Measurements from ENCODE around the gene AMN. TPM values are rescaled to one million over a fixed set of nuclear protein-coding genes. Genes with fewer than 3 reads are reported as not detected.

Gene AMN
- total and polyA plus RNA-seq, 2 experiments from 2014 or later = 0.69 to 1.2 TPM

- Histone ChIP-seq H3K9me2 (ENCODE audit: insufficient read depth) (no peaks in the 10 kb centered on the region), H3K4me2 (no peak overlapping the region), H3K4me1 (ENCODE audit: insufficient read depth) (no peaks in the 10 kb centered on the region), H3F3A (replicated peaks; ENCODE audit: low read depth) (0 out of 2 replicates have a peak, but pooled peaks cover 7% of the 10 kb centered on the region), H3K27me3 (ENCODE audit: insufficient read depth) (no peaks in the 10 kb centered on the region), H3K4me3 (no peak overlapping the region), H3K79me2 (replicated peaks; ENCODE audit: insufficient read depth) (no peaks in the 10 kb centered on the region), H2AFZ (no peak overlapping the region), H3K27ac (ENCODE audit: low read depth) (peak overlapping the region; percentile 39; the same call in 1 of the 2 replicates), H4K20me1 (replicated peaks; ENCODE audit: insufficient read depth) (no peaks in the 10 kb centered on the region; the same call in 1 of the 2 replicates), H3K36me3 (ENCODE audit: insufficient read depth) (no peaks in the 10 kb centered on the region)
- no peak for DNase-seq (ENCODE audit: low spot score)
- Mint-ChIP-seq H3K27ac (0 out of 2 replicates have a peak overlapping the region, but pooled peaks have one; percentile 47), H3K27me3 (ENCODE audit: insufficient read depth, low read depth, poor library complexity) (peaks cover 2% of the 10 kb centered on the region), H3K4me1 (no peaks in the 10 kb centered on the region), H3K9me3 (no peaks in the 10 kb centered on the region; the same call in 1 of the 3 replicates), H3K4me3 (no peak overlapping the region), H3K36me3 (ENCODE audit: low read depth) (no peaks in the 10 kb centered on the region)
- no peak; the same call in 2 of the 3 replicates for ATAC-seq
- TF ChIP-seq ZNF114 (CRISPR knock-in tag; IDR thresholded peaks at IDR 0.05) (no peak), EZH2 (IDR thresholded peaks at IDR 0.05; ENCODE audit: low read depth, unreplicated experiment) (no peak), STAT1 (IDR thresholded peaks at IDR 0.05; ENCODE audit: unreplicated experiment) (no peak)
Measured at GRCh38 chr14:102913341-102914211, 8.9 kb upstream of the AMN start.

- Histone ChIP-seq H3K79me2 (replicated peaks; ENCODE audit: insufficient read depth) (no peaks in the 10 kb centered on the region), H3K27me3 (ENCODE audit: insufficient read depth) (no peaks in the 10 kb centered on the region), H3K4me2 (no peak overlapping the region), H3K4me3 (no peak overlapping the region), H3K27ac (ENCODE audit: low read depth) (no peak overlapping the region), H3K4me1 (ENCODE audit: insufficient read depth) (no peaks in the 10 kb centered on the region), H3F3A (replicated peaks; ENCODE audit: low read depth) (0 out of 2 replicates have a peak, but pooled peaks cover 7% of the 10 kb centered on the region), H4K20me1 (replicated peaks; ENCODE audit: insufficient read depth) (no peaks in the 10 kb centered on the region; the same call in 1 of the 2 replicates), H2AFZ (no peak overlapping the region), H3K9me2 (ENCODE audit: insufficient read depth) (no peaks in the 10 kb centered on the region), H3K36me3 (ENCODE audit: insufficient read depth) (no peaks in the 10 kb centered on the region)
- H3K27ac Mint-ChIP-seq = no peak overlapping the region
- peaks cover 2% of the 10 kb centered on the region for H3K27me3 Mint-ChIP-seq (ENCODE audit: insufficient read depth, low read depth, poor library complexity)
- no peaks in the 10 kb centered on the region for H3K4me1 Mint-ChIP-seq
- H3K4me3 Mint-ChIP-seq = no peak overlapping the region
- no peaks in the 10 kb centered on the region; the same call in 2 of the 3 replicates for H3K9me3 Mint-ChIP-seq
- H3K36me3 Mint-ChIP-seq (ENCODE audit: low read depth) = no peaks in the 10 kb centered on the region
- DNase-seq (ENCODE audit: low spot score) (no peak), ATAC-seq (no peak)
- no peak for TF ChIP-seq NANOG (IDR thresholded peaks at IDR 0.05; ENCODE audit: borderline replicate concordance)
- no peak for TF ChIP-seq ETS1 (IDR thresholded peaks at IDR 0.05)
- TF ChIP-seq EZH2phosphoT487 (IDR thresholded peaks at IDR 0.05; ENCODE audit: unreplicated experiment) = no peak
- TF ChIP-seq CREB1 (CRISPR knock-in tag; IDR thresholded peaks at IDR 0.05; ENCODE audit: low read depth) = no peak
- no peak for TF ChIP-seq REST (IDR thresholded peaks at IDR 0.05; ENCODE audit: unreplicated experiment)
- TF ChIP-seq CTCF (conservative IDR thresholded peaks at IDR 0.05; ENCODE audit: low read depth in 2 of 2) = no peak
- TF ChIP-seq POLR2AphosphoS5 (IDR thresholded peaks at IDR 0.05; ENCODE audit: low read depth) = no peak
- TF ChIP-seq ZNF331 (CRISPR knock-in tag; IDR thresholded peaks at IDR 0.05; ENCODE audit: low read depth) = no peak
Measured at GRCh38 chr14:102914474-102915291, 7.8 kb upstream of the AMN start.

All from GM23338 (cell line).